DND-41 (cell line): ENCODE measurements around the gene TMEM135.
"Not testable (repeated sequence)": the region's sequence is repeated elsewhere in the genome, so short reads cannot be mapped to it uniquely, and the experiment has no call there.

Experiments used
- CTCF ChIP-seq: IDR thresholded peaks from 2 replicates; pipeline ENCODE4 v1.5.1; 2012; ENCODE audit warnings: borderline replicate concordance, low read length, moderate library complexity, mild to moderate bottlenecking; ENCODE audit not compliant: poor library complexity, severe bottlenecking; ENCODE audit errors: extremely low read depth
- EZH2 ChIP-seq: IDR thresholded peaks from 3 replicates; pipeline ENCODE4 v1.6.1; 2012; ENCODE audit warnings: borderline replicate concordance, low read depth, mild to moderate bottlenecking, moderate library complexity, low read length, inconsistent platforms; ENCODE audit not compliant: severe bottlenecking

- TF ChIP-seq CTCF, EZH2: not testable (repeated sequence)
These were observed 45.4 kb upstream of the TMEM135 start for GRCh38 chr11:86992340-86992739.
